ENCODE results near the gene IGFLR1.

The IGFLR1 gene

GRCh38 chr19:35738887-35739229 lies 3.4 kb downstream of the IGFLR1 start:
- H3K79me2 ChIP-seq: no peaks in the 10 kb centered on the region

GRCh38 chr19:35738021-35738886 lies 4.0 kb downstream of the IGFLR1 start:
- no peak overlapping the region for H3K4me3 ChIP-seq (ENCODE audit: low read depth, low read length)
- H3K4me2 ChIP-seq (ENCODE audit: low read length): no peak overlapping the region
- TF ChIP-seq CTCF (IDR thresholded peaks at IDR 0.05): no peak
- H3K36me3 ChIP-seq (ENCODE audit: control insufficient read depth, insufficient read depth, low read length): no peaks in the 10 kb centered on the region
- peaks cover 5% of the 10 kb centered on the region for H3K4me1 ChIP-seq
- no peak overlapping the region for H2AFZ ChIP-seq
- no peaks in the 10 kb centered on the region for H3K79me2 ChIP-seq
- no peak overlapping the region for H3K27ac ChIP-seq
- H3K9ac ChIP-seq: no peak overlapping the region
- no peaks in the 10 kb centered on the region for H3K9me3 ChIP-seq (ENCODE audit: control insufficient read depth, low read length)
- no peaks in the 10 kb centered on the region for H3K27me3 ChIP-seq (ENCODE audit: control insufficient read depth, insufficient read depth, low read length)

More at GRCh38 chr19:35738887-35739229, 3.4 kb downstream of the IGFLR1 start:
- Histone ChIP-seq H3K4me2 (ENCODE audit: low read length) (no peak overlapping the region), H3K4me3 (ENCODE audit: low read depth, low read length) (no peak overlapping the region), H3K36me3 (ENCODE audit: control insufficient read depth, insufficient read depth, low read length) (no peaks in the 10 kb centered on the region), H3K9ac (no peak overlapping the region), H3K27ac (no peak overlapping the region), H3K9me3 (ENCODE audit: control insufficient read depth, low read length) (no peaks in the 10 kb centered on the region), H3K27me3 (ENCODE audit: control insufficient read depth, insufficient read depth, low read length) (no peaks in the 10 kb centered on the region), H2AFZ (no peak overlapping the region), H3K4me1 (peaks cover 5% of the 10 kb centered on the region)
- no peak for TF ChIP-seq CTCF (IDR thresholded peaks at IDR 0.05)

- Histone ChIP-seq H3K9me3 (ENCODE audit: control insufficient read depth, low read length) (no peaks in the 10 kb centered on the region), H3K4me3 (ENCODE audit: low read depth, low read length) (no peak overlapping the region), H3K4me2 (ENCODE audit: low read length) (no peak overlapping the region), H3K36me3 (ENCODE audit: control insufficient read depth, insufficient read depth, low read length) (no peaks in the 10 kb centered on the region), H3K4me1 (peaks cover 5% of the 10 kb centered on the region), H2AFZ (no peak overlapping the region), H3K9ac (no peak overlapping the region), H3K79me2 (no peaks in the 10 kb centered on the region), H3K27ac (no peak overlapping the region), H3K27me3 (ENCODE audit: control insufficient read depth, insufficient read depth, low read length) (no peaks in the 10 kb centered on the region)
- TF ChIP-seq CTCF (IDR thresholded peaks at IDR 0.05): no peak
These were observed 5.1 kb downstream of the IGFLR1 start for GRCh38 chr19:35736913-35737886.

- Histone ChIP-seq H2AFZ (no peak overlapping the region), H3K27ac (no peak overlapping the region), H3K9ac (no peak overlapping the region), H3K36me3 (ENCODE audit: control insufficient read depth, insufficient read depth, low read length) (no peaks in the 10 kb centered on the region), H3K79me2 (peaks cover 3% of the 10 kb centered on the region), H3K9me3 (ENCODE audit: control insufficient read depth, low read length) (no peaks in the 10 kb centered on the region), H3K4me1 (no peaks in the 10 kb centered on the region), H3K4me3 (ENCODE audit: low read depth, low read length) (no peak overlapping the region), H3K4me2 (ENCODE audit: low read length) (no peak overlapping the region), H3K27me3 (ENCODE audit: control insufficient read depth, insufficient read depth, low read length) (no peaks in the 10 kb centered on the region)
- TF ChIP-seq CTCF (IDR thresholded peaks at IDR 0.05): no peak
These were observed 7.4 kb downstream of the IGFLR1 start for GRCh38 chr19:35734889-35735288.

Measured in parathyroid adenoma (tissue), 2 donors.